GM12878 (cell line): ENCODE measurements around the gene C2. TPM values are rescaled to one million over a fixed set of nuclear protein-coding genes. Genes with fewer than 3 reads are reported as not detected.

Experiments
- ATAC-seq: fragments of 200-7000 bp; cut with Tn5 transposase; 3 replicates; pipeline ENCODE4 v1.9.1; 2020; ENCODE audit warnings: mild to moderate bottlenecking, moderate library complexity
- BruUV-seq: library from RNA; stranded (reverse); fragments of 400-500 nt; replicated peaks from 2 replicates; lab custom pipeline; 2021; lab: Mats Ljungman, UMichigan
- CTCF ChIA-PET: fragments of 300-600 bp; sonication (Branson Sonifier 250); formaldehyde crosslinking; extraction: SDS; loops from one replicate; lab custom pipeline; 2021; ENCODE audit warnings: inconsistent platforms; lab: Yijun Ruan, JAX
- POLR2A ChIA-PET: fragments of 350-600 bp; formaldehyde crosslinking; extraction: SDS; loops from one replicate; lab custom pipeline; 2021; ENCODE audit warnings: inconsistent platforms; lab: Charles Lee
- RAD21 ChIA-PET: fragments of 300-600 bp; sonication (Branson Sonifier 250); formaldehyde crosslinking; loops from one replicate; lab custom pipeline; 2023; ENCODE audit warnings: antibody characterized with exemption; ENCODE audit not compliant: unreplicated experiment; lab: Charles Lee
- SMC1A ChIA-PET: fragments of 300-600 bp; sonication (Branson Sonifier 250); formaldehyde crosslinking; loops from one replicate; lab custom pipeline; 2023; ENCODE audit not compliant: unreplicated experiment, uncharacterized antibody; lab: Charles Lee
- DNase-seq: peaks from one replicate; pipeline ENCODE4 v3.0.0-alpha.2; 2011; ENCODE audit warnings: low read depth, low spot score
- FAIRE-seq: peaks from 3 replicates; lab custom pipeline; 2011; peaks lifted over from hg19 to GRCh38; lab: Jason Lieb, UNC
- H2AFZ ChIP-seq: 2 replicates; pipeline ENCODE4 v1.6.0; 2011; ENCODE audit warnings: low read depth, low read length, control low read depth; ENCODE audit not compliant: control insufficient read depth
- H3K27ac ChIP-seq: 2 replicates; pipeline ENCODE4 v1.5.1; 2011; ENCODE audit warnings: control low read depth; ENCODE audit not compliant: control insufficient read depth, insufficient read depth
- H3K27me3 ChIP-seq, 2 experiments: replicated peaks in 1 of 2; 2 replicates each; pipeline versions ENCODE4 v1.6.0 to v1.6.1; 2011; ENCODE audit warnings: low read length in 1 of 2; ENCODE audit not compliant: control insufficient read depth in 2 of 2, insufficient read depth in 2 of 2
- H3K36me3 ChIP-seq, 2 experiments: 2 replicates each; pipeline ENCODE4 v1.5.1; 2011; ENCODE audit warnings: low read length in 1 of 2; ENCODE audit not compliant: control insufficient read depth in 2 of 2, insufficient read depth in 2 of 2
- H3K4me1 ChIP-seq: 2 replicates; pipeline ENCODE4 v1.6.1; 2011; ENCODE audit warnings: mild to moderate bottlenecking, low read length, moderate library complexity, mixed read lengths; ENCODE audit not compliant: control insufficient read depth, insufficient read depth
- H3K4me2 ChIP-seq: 2 replicates; pipeline ENCODE4 v1.6.0; 2011; ENCODE audit warnings: control low read depth; ENCODE audit not compliant: control insufficient read depth, insufficient read depth
- H3K4me3 ChIP-seq: fragments of 200-600 bp; sonication (generic); 2 replicates; pipeline ENCODE4 v1.5.1; 2016
- H3K79me2 ChIP-seq: 2 replicates; pipeline ENCODE4 v1.6.0; 2011; ENCODE audit warnings: low read length; ENCODE audit not compliant: control insufficient read depth, insufficient read depth
- H3K9ac ChIP-seq: 2 replicates; pipeline ENCODE4 v1.8.0; 2011; ENCODE audit warnings: low read length, control low read depth, mixed read lengths; ENCODE audit not compliant: control insufficient read depth, insufficient read depth
- H3K9me3 ChIP-seq: replicated peaks from 3 replicates; pipeline ENCODE4 v1.5.1; 2011; ENCODE audit warnings: mild to moderate bottlenecking, low read length; ENCODE audit not compliant: control insufficient read depth, insufficient read depth
- H4K20me1 ChIP-seq: 2 replicates; pipeline ENCODE4 v1.6.0; 2011; ENCODE audit not compliant: control insufficient read depth, insufficient read depth
- BHLHE40 ChIP-seq, 2 experiments: fragments of 450-650 bp in 1 of 2; IDR thresholded peaks; 2 replicates each; pipeline ENCODE4 v1.6.1; 2011 to 2017; ENCODE audit warnings: low read depth in 2 of 2, borderline replicate concordance in 1 of 2, improper control_type of control experiment in 1 of 2, low read length in 1 of 2, mild to moderate bottlenecking in 1 of 2
- CBFB ChIP-seq: IDR thresholded peaks from 2 replicates; pipeline ENCODE4 v1.6.1; 2016; ENCODE audit warnings: antibody characterized with exemption, low read depth
- EGR1 ChIP-seq, 2 experiments: IDR thresholded peaks; 1 replicate in 1 of 2; 2 replicates in 1 of 2; pipeline ENCODE4 v1.6.1; 2011 to 2012; ENCODE audit warnings: low read depth in 2 of 2, low read length in 2 of 2, borderline replicate concordance in 1 of 2, mild to moderate bottlenecking in 1 of 2, moderate library complexity in 1 of 2
- HCFC1 ChIP-seq: fragments of 150-350 bp; IDR thresholded peaks from 2 replicates; pipeline ENCODE4 v1.6.1; 2014; ENCODE audit warnings: low read length
- KDM1A ChIP-seq: fragments of 200-600 bp; sonication (generic); IDR thresholded peaks from 2 replicates; pipeline ENCODE4 v1.6.1; 2016; ENCODE audit warnings: borderline replicate concordance
- LARP7 ChIP-seq: fragments of 450-650 bp; IDR thresholded peaks from 2 replicates; pipeline ENCODE4 v1.6.1; 2017; ENCODE audit warnings: mild to moderate bottlenecking
- MXI1 ChIP-seq: fragments of 150-350 bp; IDR thresholded peaks from 2 replicates; pipeline ENCODE4 v1.6.1; 2011; ENCODE audit warnings: low read depth, mild to moderate bottlenecking, inconsistent platforms, low read length, improper control_type of control experiment
- POLR2AphosphoS2 ChIP-seq: IDR thresholded peaks from 2 replicates; pipeline ENCODE4 v1.6.1; 2011; ENCODE audit warnings: low read depth, mild to moderate bottlenecking, low read length, improper control_type of control experiment, moderate library complexity
- RELA ChIP-seq: fragments of 450-650 bp; IDR thresholded peaks from 2 replicates; pipeline ENCODE4 v1.8.0; 2014; ENCODE audit warnings: borderline replicate concordance; ENCODE audit not compliant: partially characterized antibody
- TCF12 ChIP-seq: IDR thresholded peaks from 2 replicates; pipeline ENCODE4 v1.6.1; 2011; ENCODE audit warnings: low read depth, mild to moderate bottlenecking, low read length
- ZBED1 ChIP-seq: IDR thresholded peaks from 2 replicates; pipeline ENCODE4 v1.6.1; 2016; ENCODE audit warnings: borderline replicate concordance
- ZNF622 ChIP-seq: fragments of 450-650 bp; IDR thresholded peaks from 2 replicates; pipeline ENCODE4 v1.6.1; 2017; ENCODE audit warnings: mild to moderate bottlenecking, inconsistent platforms
- WGBS: methylation state at CpG from one replicate; pipeline ENCODE4 v1.1.6; 2016; ENCODE audit warnings: low lambda C conversion rate; ENCODE audit not compliant: insufficient replicate concordance, insufficient coverage; ENCODE audit errors: missing lambda C conversion rate; 5-methylcytosine and 5-hydroxymethylcytosine counted together
- in situ Hi-C: fragments of 300-500 bp; cut with MboI; formaldehyde crosslinking; loops from 9 replicates; pipeline ENCODE4 v1.14.3; 2018; ENCODE audit warnings: mixed read lengths
- intact Hi-C: fragments of 100-400 bp; cut with micrococcal nuclease; formaldehyde crosslinking; loops from one replicate; pipeline ENCODE4 v1.14.2; 2022; ENCODE audit not compliant: unreplicated experiment
- polyA plus RNA-seq, 11 experiments: library from polyadenylated mRNA; depleted of rRNA in 4 of 11; unstranded in 6 of 11; stranded (reverse) in 5 of 11; fragments of >200 nt; fragmentation: Nextera tagmentation in 4 of 11; fragmentation: Illumina TruSeq in 1 of 11; extraction: Ambion mirVana in 4 of 11; extraction: Trizol in 1 of 11; gene quantifications; 1 replicate in 1 of 11; 2 replicates in 10 of 11; pipeline versions ENCODE4 v1.2.1 to v1.2.3, GENCODE V29; 2011 to 2016; ENCODE audit warnings: inconsistent platforms in 2 of 11, missing spikeins in 2 of 11, low read depth in 1 of 11
- total RNA-seq, 4 experiments: library from RNA; depleted of rRNA in 3 of 4; stranded (reverse); fragments of >200 nt in 3 of 4; fragmentation: Illumina TruSeq in 1 of 4; extraction: Trizol in 1 of 4; gene quantifications; 2 replicates each; pipeline versions ENCODE4 v1.2.1 to v1.2.3, GENCODE V29; 2013 to 2021
- TF ChIP-seq, protein P1 (sequence below): fragments of 450-650 bp; IDR thresholded peaks from 2 replicates; pipeline ENCODE4 v1.6.1; 2017; ENCODE audit warnings: low read depth, mild to moderate bottlenecking, moderate library complexity
- TF ChIP-seq, protein P2 (sequence below): IDR thresholded peaks from 2 replicates; pipeline ENCODE4 v1.6.1; 2011; ENCODE audit warnings: borderline replicate concordance, low read depth, mild to moderate bottlenecking, moderate library complexity, mixed read lengths, low read length; ENCODE audit not compliant: insufficient read depth; ENCODE audit errors: extremely low read length
- TF ChIP-seq, protein P3 (sequence below): IDR thresholded peaks from 2 replicates; pipeline ENCODE4 v1.6.1; 2012; ENCODE audit warnings: low read depth, low read length, improper control_type of control experiment
- TF ChIP-seq, protein P4 (sequence below): IDR thresholded peaks from 2 replicates; pipeline ENCODE4 v1.6.1; 2011; ENCODE audit warnings: low read depth, low read length, improper control_type of control experiment, borderline replicate concordance
- TF ChIP-seq, protein P5 (sequence below): IDR thresholded peaks from 2 replicates; pipeline ENCODE4 v1.6.1; 2012; ENCODE audit warnings: low read depth, low read length, improper control_type of control experiment

Gene C2
- total and polyA plus RNA-seq, 10 of the 15 experiments (the other 5 are each of a cell fraction or from before 2014, with no cell fraction given) = 0.06 to 0.97 (median 0.21) TPM; not detected in 5

DNA sequence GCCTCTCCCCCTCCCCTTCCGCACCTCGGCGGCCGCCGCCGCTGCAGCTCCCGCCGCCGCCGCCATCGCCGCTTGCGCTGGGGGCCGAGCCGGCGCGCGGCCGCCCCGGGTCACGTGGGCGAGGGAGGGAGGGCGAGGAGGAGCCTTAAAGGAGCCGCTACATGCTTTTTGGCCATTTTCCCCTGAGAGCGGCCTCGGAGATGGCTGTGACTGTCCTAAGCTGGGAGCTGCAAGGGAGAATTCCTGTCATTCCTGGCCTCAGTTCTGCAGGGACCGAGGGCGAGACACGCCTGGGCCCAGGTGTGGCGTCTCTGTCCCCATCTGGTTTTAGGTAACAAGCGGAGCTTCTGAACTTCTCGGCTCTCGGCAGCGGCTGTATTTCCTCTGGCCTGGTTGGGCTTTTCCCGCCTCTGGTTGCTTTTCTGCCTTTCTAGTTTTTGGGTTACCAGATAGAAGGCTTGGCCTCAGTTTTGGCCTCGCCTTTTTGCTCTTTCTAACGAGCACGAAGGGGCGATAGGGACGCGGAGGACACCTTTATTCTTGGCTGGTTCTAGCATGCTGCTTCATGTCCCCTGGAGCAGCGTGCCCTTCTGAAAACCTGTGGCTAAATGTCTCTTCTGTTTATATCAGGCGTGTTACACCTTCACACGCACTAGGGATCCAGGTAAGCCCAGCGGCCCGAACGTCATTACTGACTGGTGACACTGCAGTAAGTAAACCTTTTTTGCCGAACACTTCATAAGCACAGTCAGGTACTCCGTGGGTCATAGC is 29.7 kb upstream of the C2 start, which contains the start of gene EHMT2:
EHMT2 (minus strand) TSS at position 87 of the 771 bp plus-strand sequence; CDS start at position 66, 21 bp downstream.
- Histone ChIP-seq H3K9ac (peak within 1 kb of the TSS; percentile 76), H3K36me3 (peaks cover under 1 to 7% of the 10 kb centered on the region in 2 experiments; a peak in 3 of 4 replicates), H3K4me1 (peaks cover 18% of the 10 kb centered on the region), H2AFZ (peak within 1 kb of the TSS; percentile 77), H3K4me2 (peak within 1 kb of the TSS; percentile 97), H3K27ac (peak within 1 kb of the TSS; percentile 70), H3K27me3 (no peaks in the 10 kb centered on the region), H3K9me3 (no peaks in the 10 kb centered on the region), H3K4me3 (peak within 1 kb of the TSS; percentile 91), H4K20me1 (no peaks in the 10 kb centered on the region), H3K79me2 (peaks cover 12% of the 10 kb centered on the region)
- BruUV-seq = TSS peak; percentile 93
- ChIA-PET RAD21 (interaction anchor here (1.2 to 1.5 kb wide), 3 partner anchors 35 to 65 kb away, joined by 3 to 7 read pairs (median 3); partner anchors contain the start of gene NEU1), POLR2A (interaction anchor here (0.6 to 1.9 kb wide), 17 partner anchors 9 to 948 kb away, joined by 3 to 9 read pairs (median 4); partner anchors contain the start of genes ABHD16A, ATF6B, FKBPL and LSM2), SMC1A (interaction anchor here (0.9 to 1.3 kb wide), 6 partner anchors 20 to 667 kb away, joined by 3 to 4 read pairs (median 3); partner anchors contain the start of genes NELFE, NEU1 and SKIC2), CTCF (interaction anchor here (0.7 to 1.5 kb wide), 7 partner anchors 14 to 247 kb away, joined by 3 to 9 read pairs (median 3); no protein-coding TSS in a partner anchor)
- ATAC-seq = peak; percentile 81
- in situ Hi-C loops = no loop called here
- DNase-seq = no peak
- 1% methylated on average over 27 of the region's 49 CpGs for WGBS
- peak; percentile 85 for FAIRE-seq
- intact Hi-C loops = no loop called here
- TF ChIP-seq ZBED1 (no peak), MXI1 (peak; percentile 5; the same call in 1 of the 2 replicates), KDM1A (no peak), LARP7 (peak; percentile 35; the same call in 1 of the 2 replicates), TCF12 (no peak), HCFC1 (peak; percentile 63), RELA (peak; percentile 75), CBFB (0 out of 2 replicates have a peak, but pooled peaks have one; percentile 27), ZNF622 (no peak), BHLHE40 (IDR thresholded peaks at IDR 0.05; ENCODE audit: borderline replicate concordance in 1 of 2, low read depth in 2 of 2, low read length in 1 of 2) (peak; percentile 36 to 83; a peak in 3 of 4 replicates), POLR2AphosphoS2 (0 out of 2 replicates have a peak, but pooled peaks have one; percentile 23), EGR1 (IDR thresholded peaks at IDR 0.05; ENCODE audit: borderline replicate concordance in 1 of 2, low read depth in 2 of 2, low read length in 2 of 2) (peak in 1 of 2 experiments; percentile 60; a peak in 1 of 3 replicates)
- TF ChIP-seq, protein P1, sequence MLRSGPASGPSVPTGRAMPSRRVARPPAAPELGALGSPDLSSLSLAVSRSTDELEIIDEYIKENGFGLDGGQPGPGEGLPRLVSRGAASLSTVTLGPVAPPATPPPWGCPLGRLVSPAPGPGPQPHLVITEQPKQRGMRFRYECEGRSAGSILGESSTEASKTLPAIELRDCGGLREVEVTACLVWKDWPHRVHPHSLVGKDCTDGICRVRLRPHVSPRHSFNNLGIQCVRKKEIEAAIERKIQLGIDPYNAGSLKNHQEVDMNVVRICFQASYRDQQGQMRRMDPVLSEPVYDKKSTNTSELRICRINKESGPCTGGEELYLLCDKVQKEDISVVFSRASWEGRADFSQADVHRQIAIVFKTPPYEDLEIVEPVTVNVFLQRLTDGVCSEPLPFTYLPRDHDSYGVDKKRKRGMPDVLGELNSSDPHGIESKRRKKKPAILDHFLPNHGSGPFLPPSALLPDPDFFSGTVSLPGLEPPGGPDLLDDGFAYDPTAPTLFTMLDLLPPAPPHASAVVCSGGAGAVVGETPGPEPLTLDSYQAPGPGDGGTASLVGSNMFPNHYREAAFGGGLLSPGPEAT = peak; percentile 62
- TF ChIP-seq, protein P2, sequence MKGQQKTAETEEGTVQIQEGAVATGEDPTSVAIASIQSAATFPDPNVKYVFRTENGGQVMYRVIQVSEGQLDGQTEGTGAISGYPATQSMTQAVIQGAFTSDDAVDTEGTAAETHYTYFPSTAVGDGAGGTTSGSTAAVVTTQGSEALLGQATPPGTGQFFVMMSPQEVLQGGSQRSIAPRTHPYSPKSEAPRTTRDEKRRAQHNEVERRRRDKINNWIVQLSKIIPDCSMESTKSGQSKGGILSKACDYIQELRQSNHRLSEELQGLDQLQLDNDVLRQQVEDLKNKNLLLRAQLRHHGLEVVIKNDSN = peak; percentile 96
- TF ChIP-seq, protein P3, sequence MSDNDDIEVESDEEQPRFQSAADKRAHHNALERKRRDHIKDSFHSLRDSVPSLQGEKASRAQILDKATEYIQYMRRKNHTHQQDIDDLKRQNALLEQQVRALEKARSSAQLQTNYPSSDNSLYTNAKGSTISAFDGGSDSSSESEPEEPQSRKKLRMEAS = peak; percentile 75
- TF ChIP-seq, protein P4, sequence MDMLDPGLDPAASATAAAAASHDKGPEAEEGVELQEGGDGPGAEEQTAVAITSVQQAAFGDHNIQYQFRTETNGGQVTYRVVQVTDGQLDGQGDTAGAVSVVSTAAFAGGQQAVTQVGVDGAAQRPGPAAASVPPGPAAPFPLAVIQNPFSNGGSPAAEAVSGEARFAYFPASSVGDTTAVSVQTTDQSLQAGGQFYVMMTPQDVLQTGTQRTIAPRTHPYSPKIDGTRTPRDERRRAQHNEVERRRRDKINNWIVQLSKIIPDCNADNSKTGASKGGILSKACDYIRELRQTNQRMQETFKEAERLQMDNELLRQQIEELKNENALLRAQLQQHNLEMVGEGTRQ = peak; percentile 83
- TF ChIP-seq, protein P5, sequence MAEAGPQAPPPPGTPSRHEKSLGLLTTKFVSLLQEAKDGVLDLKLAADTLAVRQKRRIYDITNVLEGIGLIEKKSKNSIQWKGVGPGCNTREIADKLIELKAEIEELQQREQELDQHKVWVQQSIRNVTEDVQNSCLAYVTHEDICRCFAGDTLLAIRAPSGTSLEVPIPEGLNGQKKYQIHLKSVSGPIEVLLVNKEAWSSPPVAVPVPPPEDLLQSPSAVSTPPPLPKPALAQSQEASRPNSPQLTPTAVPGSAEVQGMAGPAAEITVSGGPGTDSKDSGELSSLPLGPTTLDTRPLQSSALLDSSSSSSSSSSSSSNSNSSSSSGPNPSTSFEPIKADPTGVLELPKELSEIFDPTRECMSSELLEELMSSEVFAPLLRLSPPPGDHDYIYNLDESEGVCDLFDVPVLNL = 0 out of 2 replicates have a peak, but pooled peaks have one; percentile 20
